GM06990 (cell line): ENCODE measurements around the gene FAM229A.

ENCODE experiments used
- DNase-seq: peaks from one replicate; pipeline ENCODE4 v3.0.0-alpha.2; 2011; ENCODE audit not compliant: insufficient read length; ENCODE audit errors: extremely low read depth
- H3K27me3 ChIP-seq: replicated peaks from 2 replicates; pipeline ENCODE4 v1.6.0; 2011; ENCODE audit warnings: low read length; ENCODE audit not compliant: control insufficient read depth, insufficient read depth
- H3K36me3 ChIP-seq: 2 replicates; pipeline ENCODE4 v1.5.1; 2011; ENCODE audit warnings: low read length; ENCODE audit not compliant: control insufficient read depth, insufficient read depth
- H3K4me3 ChIP-seq: replicated peaks from 2 replicates; pipeline ENCODE4 v1.5.1; 2011; ENCODE audit warnings: low read depth, mild to moderate bottlenecking, control low read depth, low read length
- CTCF ChIP-seq: IDR thresholded peaks from 2 replicates; pipeline ENCODE4 v1.5.1; 2011; ENCODE audit warnings: low read length, control low read depth, mild to moderate bottlenecking, inconsistent platforms; ENCODE audit not compliant: insufficient read depth, poor library complexity, severe bottlenecking

FAM229A gene

DNA sequence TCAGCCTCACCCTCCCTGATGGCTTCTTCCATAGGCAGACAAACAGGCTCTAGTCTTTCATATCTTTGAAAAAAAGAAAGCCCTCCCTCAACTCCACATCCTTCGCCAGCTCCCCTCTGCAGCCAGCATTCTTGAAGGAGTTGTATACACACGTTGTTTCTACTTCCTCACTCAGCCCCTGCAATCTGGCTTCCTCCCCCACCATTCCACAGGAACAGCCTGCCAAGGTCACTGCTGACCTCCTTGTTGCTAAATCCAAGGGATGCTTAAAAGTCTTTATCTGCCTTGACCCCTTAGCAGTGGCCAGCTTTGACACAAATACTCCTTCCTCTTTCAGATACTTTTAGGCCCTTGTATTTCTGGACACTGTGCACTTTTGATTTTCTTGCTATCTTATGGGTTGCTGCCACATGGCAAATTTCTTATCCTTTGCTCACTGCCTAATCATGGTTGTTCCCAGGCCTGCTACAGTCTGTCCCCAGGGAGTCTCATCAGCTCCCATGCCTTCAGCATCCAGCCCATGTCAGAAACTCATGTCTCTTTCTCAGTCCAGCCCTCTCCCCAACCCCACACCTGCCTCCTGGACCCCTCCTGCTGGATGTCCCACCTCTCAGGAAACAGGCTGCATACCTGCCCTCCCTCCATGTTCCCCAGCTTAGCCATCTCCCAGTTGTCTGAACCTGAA lies 8.3 kb downstream of the FAM229A start:
- no peak for DNase-seq
- no peaks in the 10 kb centered on the region; the same call in 1 of the 2 replicates for H3K36me3 ChIP-seq
- TF ChIP-seq CTCF, result no peak
- H3K4me3 ChIP-seq, result no peak overlapping the region
- no peaks in the 10 kb centered on the region for H3K27me3 ChIP-seq

DNA sequence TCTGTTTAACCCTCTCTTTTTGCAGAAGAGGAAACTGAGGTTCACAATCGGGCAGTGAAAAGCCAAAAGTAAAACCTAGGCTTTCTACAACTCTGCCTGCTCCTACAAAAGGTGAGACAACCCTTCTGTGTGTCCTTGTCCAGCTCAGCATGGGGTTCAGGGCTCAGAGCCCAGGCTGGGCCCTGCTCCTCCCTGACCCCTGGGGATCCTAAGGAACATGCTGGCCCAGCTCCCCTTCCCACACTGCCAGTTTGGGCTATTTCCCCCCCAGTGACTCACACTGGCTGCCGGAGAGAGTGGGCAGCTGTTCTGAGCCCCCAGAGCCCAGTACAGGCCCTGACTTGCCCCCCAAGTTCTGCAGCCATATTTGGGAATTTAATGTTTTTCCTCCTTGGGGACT lies 8.9 kb downstream of the FAM229A start:
- H3K36me3 ChIP-seq, result no peaks in the 10 kb centered on the region; the same call in 1 of the 2 replicates
- no peak for TF ChIP-seq CTCF
- H3K27me3 ChIP-seq, result no peaks in the 10 kb centered on the region
- H3K4me3 ChIP-seq, result no peak overlapping the region
- no peak for DNase-seq

DNA sequence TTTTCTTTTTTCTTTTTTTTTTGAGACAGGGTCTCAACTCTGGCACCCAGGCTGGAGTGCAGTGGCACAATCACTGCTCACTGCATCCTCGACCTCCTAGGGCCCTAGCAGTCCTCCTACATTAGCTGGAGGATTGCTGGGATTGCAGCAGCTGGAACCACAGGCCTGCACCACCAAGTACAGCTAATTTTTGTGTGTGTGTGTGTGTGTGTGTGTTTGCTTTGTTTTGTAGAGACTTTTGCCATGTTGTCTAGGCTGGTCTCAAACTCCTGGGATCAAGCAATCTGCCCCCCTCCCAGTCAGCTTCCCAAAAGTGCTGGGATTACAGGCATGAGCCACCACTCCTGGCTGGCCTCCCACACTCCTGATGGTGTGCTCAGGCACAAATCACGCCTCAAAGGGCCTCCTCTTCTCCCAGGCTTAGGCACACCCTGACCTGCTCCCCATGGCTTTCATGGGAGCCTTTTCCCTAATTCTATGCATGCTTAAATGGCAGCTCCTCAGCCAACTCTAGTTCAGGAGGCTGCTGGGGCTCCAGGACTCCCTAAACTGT lies 9.4 kb downstream of the FAM229A start:
- TF ChIP-seq CTCF, result no peak
- H3K4me3 ChIP-seq, result no peak overlapping the region

GRCh38 chr1:32352239-32352745 lies 10.0 kb downstream of the FAM229A start:
- TF ChIP-seq CTCF, result no peak
- H3K4me3 ChIP-seq, result peak overlapping the region; percentile 74
- H3K27me3 ChIP-seq, result no peaks in the 10 kb centered on the region
- no peak for DNase-seq
- H3K36me3 ChIP-seq, result no peaks in the 10 kb centered on the region; the same call in 1 of the 2 replicates

More for the DNA sequence above, 9.4 kb downstream of the FAM229A start:
- no peak for DNase-seq
- Histone ChIP-seq H3K36me3 (no peaks in the 10 kb centered on the region; the same call in 1 of the 2 replicates), H3K27me3 (no peaks in the 10 kb centered on the region)

- Histone ChIP-seq H3K27me3 (no peaks in the 10 kb centered on the region), H3K36me3 (no peaks in the 10 kb centered on the region; the same call in 1 of the 2 replicates), H3K4me3 (peak overlapping the region; percentile 74)
- TF ChIP-seq CTCF, result no peak
- DNase-seq, result peak; percentile 90
Observed at GRCh38 chr1:32351399-32352238, 10.7 kb downstream of the FAM229A start.
